Left ventricle myocardium inferior (tissue), 1 donor: ENCODE data around the gene VSX1. TPM values are rescaled to one million over a fixed set of nuclear protein-coding genes. Genes with fewer than 3 reads are reported as not detected.
A peak's percentile ranks its signal among the peaks of the same experiment; 100 is the strongest.

ENCODE experiments used
- DNase-seq: peaks from one replicate; pipeline ENCODE4 v3.0.0-alpha.2; 2020
- H3K27ac ChIP-seq: fragments of 200-600 bp; replicated peaks from 2 replicates; pipeline ENCODE4 v1.8.0; 2021
- H3K27me3 ChIP-seq: fragments of 200-600 bp; 2 replicates; pipeline ENCODE4 v1.8.0; 2021; ENCODE audit warnings: low read depth
- H3K36me3 ChIP-seq: fragments of 200-600 bp; 2 replicates; pipeline ENCODE4 v1.8.0; 2021
- H3K4me1 ChIP-seq: fragments of 200-600 bp; 2 replicates; pipeline ENCODE4 v1.8.0; 2021
- H3K4me3 ChIP-seq: fragments of 200-600 bp; 2 replicates; pipeline ENCODE4 v1.8.0; 2021; ENCODE audit warnings: mild to moderate bottlenecking, moderate library complexity
- H3K9me3 ChIP-seq: fragments of 200-600 bp; replicated peaks from 2 replicates; pipeline ENCODE4 v1.8.0; 2021
- intact Hi-C: fragments of 100-400 bp; cut with micrococcal nuclease; formaldehyde crosslinking; loops from one replicate; pipeline ENCODE4 v1.11.0; 2022
- total RNA-seq: library from RNA; stranded (reverse); fragmentation: NEBNext Ultra II Directional; extraction: Animal tissue kit (Norgen Biotek cat#: 25700); gene quantifications from one replicate; pipeline ENCODE4 v1.2.1, GENCODE V29; 2021
- TF ChIP-seq, protein P1 (sequence below): fragments of 200-600 bp; IDR thresholded peaks from 2 replicates; pipeline ENCODE4 v1.8.0; 2021; ENCODE audit warnings: antibody characterized with exemption, mild to moderate bottlenecking, borderline replicate concordance
- donor health status: DM: no; HTN: yes; CAD: no; lungs with severe emphysema.

The VSX1 gene
- total RNA-seq, 1 donor from 2014 or later: 0.33 TPM

DNA sequence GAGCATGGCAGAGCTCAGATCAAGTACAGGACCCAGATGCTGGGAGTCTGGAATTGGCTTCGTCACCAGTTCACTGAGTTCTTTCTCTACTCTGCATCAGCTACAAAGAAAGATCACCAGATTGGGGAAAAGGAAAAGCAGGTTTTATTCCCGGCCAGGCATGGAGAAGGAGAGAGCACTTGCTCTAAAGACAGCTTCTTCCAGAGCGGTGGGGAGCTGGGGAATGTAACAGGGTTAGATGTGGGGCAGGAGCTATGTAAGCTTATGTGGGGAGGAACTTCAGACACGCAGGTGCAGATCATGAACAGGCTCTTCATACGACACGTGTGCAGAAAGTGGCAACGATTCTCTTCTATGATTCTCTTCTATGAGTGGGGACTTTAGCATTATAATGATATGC, 19.1 kb downstream of the VSX1 start:
- Histone ChIP-seq H3K4me3 (no peak overlapping the region), H3K27me3 (peaks cover 6% of the 10 kb centered on the region), H3K4me1 (peaks cover 35% of the 10 kb centered on the region), H3K9me3 (no peaks in the 10 kb centered on the region), H3K27ac (no peak overlapping the region), H3K36me3 (no peaks in the 10 kb centered on the region)
- DNase-seq: no peak
- intact Hi-C loops: no loop called here
- TF ChIP-seq, protein P1, sequence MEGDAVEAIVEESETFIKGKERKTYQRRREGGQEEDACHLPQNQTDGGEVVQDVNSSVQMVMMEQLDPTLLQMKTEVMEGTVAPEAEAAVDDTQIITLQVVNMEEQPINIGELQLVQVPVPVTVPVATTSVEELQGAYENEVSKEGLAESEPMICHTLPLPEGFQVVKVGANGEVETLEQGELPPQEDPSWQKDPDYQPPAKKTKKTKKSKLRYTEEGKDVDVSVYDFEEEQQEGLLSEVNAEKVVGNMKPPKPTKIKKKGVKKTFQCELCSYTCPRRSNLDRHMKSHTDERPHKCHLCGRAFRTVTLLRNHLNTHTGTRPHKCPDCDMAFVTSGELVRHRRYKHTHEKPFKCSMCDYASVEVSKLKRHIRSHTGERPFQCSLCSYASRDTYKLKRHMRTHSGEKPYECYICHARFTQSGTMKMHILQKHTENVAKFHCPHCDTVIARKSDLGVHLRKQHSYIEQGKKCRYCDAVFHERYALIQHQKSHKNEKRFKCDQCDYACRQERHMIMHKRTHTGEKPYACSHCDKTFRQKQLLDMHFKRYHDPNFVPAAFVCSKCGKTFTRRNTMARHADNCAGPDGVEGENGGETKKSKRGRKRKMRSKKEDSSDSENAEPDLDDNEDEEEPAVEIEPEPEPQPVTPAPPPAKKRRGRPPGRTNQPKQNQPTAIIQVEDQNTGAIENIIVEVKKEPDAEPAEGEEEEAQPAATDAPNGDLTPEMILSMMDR: no peak

DNA sequence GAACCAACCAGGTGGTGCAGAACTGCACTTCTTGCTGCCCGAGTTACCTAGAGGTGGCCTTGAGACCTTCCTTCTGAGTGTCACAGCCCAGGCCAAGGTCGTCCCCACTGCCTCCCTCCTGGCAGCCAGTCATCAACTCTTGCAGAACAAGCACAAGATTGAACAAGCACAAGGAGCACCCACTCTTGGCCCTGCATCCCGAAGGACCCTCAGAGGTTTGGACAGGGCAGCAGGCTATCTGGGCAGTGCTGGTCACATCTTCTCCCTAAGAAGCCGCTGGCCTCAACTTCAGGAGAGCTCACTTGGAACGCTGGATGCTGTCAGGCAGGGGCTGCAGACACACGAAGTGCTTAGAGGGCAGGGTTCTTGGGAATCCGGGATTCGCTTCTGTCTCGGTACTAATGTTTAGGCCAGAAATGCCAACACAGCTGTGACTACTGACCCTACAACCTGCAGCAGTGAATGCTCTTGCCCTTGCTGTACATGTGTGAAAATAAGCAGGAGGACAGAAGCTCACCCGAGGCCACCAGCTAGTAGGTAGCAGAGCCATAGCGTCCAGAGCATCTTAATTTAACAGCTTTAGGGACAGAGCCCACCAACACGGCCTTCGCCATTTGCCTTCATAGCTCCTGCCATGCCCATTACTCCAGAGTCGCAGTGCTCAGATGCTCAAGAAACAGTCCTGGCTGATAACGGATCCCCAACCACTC, 20.0 kb downstream of the VSX1 start:
- Histone ChIP-seq H3K27me3 (peaks cover 4% of the 10 kb centered on the region), H3K4me3 (no peak overlapping the region), H3K27ac (no peak overlapping the region), H3K36me3 (no peaks in the 10 kb centered on the region), H3K9me3 (no peaks in the 10 kb centered on the region), H3K4me1 (peaks cover 43% of the 10 kb centered on the region)
- intact Hi-C loops: no loop called here
- TF ChIP-seq, protein P1: no peak
- DNase-seq: no peak

DNA sequence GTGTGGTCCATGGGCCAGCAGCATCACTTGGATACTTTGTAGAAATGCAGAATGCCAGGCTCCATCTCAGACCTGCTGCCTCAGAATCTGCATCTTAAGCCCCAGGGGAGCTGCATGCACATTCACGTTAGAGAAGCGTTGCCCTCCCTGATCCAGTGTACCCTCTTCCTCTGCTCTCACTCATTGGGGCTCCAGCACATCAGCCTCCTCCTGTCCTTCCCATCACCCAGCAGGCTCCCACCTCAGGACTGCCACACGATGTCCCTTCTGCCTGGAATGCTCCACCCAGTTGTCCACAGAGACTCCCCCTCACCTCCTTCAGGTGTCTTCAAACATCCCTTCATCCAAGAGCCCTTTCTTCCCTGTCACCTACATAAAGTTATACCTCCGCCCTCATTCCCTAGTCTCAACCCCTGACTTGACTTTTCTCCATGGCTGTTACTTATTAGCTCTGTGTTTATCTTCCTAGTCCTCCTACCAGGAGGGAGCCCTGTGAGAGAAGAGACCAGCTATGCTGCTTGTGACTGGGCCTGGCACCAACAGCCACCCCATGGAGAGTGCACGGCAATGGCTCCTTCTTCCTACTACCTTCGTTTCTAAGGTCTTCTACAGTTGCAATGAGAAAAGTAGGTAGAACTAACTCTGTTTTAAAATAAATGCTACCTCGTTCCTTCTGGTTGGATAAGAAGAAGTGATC, 20.7 kb downstream of the VSX1 start:
- Histone ChIP-seq H3K4me3 (no peak overlapping the region), H3K27ac (no peak overlapping the region), H3K36me3 (no peaks in the 10 kb centered on the region), H3K27me3 (peaks cover 4% of the 10 kb centered on the region), H3K9me3 (no peaks in the 10 kb centered on the region), H3K4me1 (peaks cover 48% of the 10 kb centered on the region)
- TF ChIP-seq, protein P1: no peak
- intact Hi-C loops: no loop called here
- no peak for DNase-seq

DNA sequence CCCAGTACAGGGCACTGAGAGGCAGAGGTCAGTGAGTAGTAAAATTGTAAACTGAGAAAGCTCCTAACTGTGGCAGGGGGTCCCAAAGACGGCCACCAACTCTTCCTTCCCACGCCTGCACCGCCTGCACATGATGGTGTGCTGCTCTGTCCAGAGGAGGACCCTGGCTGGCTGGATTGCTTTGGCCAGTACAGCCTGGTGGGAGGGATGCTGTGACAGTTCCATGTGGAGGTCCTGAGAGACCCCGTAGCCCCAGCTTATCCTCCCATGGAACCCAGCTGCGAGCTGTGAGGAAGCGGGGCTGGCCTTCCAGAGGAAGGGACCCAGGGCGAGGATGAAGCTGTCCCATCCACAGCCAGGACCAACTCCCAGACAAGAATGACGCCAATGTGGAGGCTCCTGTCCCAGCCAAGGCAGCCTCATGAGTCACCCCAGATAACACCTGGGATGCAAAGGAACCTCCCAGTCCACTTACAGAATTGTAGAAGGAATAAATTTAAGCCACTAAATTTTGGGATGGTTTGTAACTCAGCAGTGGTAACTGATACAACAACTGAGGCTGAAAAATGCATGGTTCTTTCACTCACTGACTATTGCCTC, 22.0 kb downstream of the VSX1 start:
- intact Hi-C loops: no loop called here
- H3K4me3 ChIP-seq: no peak overlapping the region
- H3K27me3 ChIP-seq: peaks cover under 1% of the 10 kb centered on the region
- H3K9me3 ChIP-seq: no peaks in the 10 kb centered on the region
- DNase-seq: no peak
- no peaks in the 10 kb centered on the region for H3K36me3 ChIP-seq
- H3K27ac ChIP-seq: peak overlapping the region; percentile 98
- peaks cover 48% of the 10 kb centered on the region for H3K4me1 ChIP-seq
- TF ChIP-seq, protein P1: no peak

DNA sequence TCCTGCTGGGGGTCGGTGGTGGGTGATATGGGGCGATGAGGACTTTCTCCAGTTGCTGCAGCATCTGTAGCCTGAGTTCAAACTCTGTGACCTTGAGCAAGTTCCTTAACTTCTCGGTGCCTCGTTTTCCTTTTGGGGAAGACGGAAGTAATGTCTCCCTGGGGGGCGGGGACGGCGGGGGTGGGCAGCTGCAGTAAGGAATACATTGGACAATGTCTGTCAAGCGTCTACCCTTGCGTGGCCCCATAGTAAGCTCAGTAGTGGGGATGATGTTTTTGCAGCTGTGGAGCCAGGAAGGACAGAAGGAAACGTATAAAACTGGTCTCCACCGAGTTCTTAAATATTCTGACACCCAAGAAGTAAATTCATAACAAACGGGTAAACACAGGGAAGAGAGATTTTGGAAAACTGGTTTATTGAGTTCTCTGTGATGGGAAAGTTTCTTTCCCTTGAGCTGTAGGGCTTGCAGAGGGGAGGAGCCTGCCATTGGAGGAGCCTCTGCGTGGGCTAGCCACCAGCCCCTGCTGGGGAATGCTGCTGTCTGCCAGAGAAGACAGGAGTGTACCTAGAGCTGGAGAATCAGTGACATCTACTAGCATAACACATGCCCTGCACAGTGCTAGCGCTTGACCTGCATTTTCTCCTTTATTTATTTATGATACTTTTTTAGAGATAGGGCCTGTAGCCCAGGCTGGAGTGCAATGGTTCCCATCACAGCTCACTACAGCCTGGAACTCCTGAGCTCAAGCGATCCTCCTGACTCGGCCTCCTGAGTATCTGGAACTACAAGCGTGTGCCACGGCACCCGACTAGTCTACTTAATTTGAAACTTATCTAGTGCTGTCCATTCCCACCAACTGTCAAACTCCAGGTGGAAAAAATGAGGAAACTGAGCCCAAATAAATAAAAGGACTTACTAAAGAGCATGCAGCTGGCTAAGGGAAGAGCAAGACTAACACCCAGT, 22.8 kb downstream of the VSX1 start:
- H3K9me3 ChIP-seq: no peaks in the 10 kb centered on the region
- peak overlapping the region; percentile 83 for H3K4me3 ChIP-seq
- H3K27ac ChIP-seq: peak overlapping the region; percentile 98
- H3K36me3 ChIP-seq: no peaks in the 10 kb centered on the region
- intact Hi-C loops: no loop called here
- H3K27me3 ChIP-seq: no peaks in the 10 kb centered on the region
- TF ChIP-seq, protein P1: no peak
- DNase-seq: peak; percentile 56
- H3K4me1 ChIP-seq: peaks cover 52% of the 10 kb centered on the region
